ENCODE data around the gene ESYT3. TPM values are rescaled to one million over a fixed set of nuclear protein-coding genes. Genes with fewer than 3 reads are reported as not detected.

Gene ESYT3
- total RNA-seq, 2 donors from 2014 or later = 1.1 to 3.2 TPM

DNA sequence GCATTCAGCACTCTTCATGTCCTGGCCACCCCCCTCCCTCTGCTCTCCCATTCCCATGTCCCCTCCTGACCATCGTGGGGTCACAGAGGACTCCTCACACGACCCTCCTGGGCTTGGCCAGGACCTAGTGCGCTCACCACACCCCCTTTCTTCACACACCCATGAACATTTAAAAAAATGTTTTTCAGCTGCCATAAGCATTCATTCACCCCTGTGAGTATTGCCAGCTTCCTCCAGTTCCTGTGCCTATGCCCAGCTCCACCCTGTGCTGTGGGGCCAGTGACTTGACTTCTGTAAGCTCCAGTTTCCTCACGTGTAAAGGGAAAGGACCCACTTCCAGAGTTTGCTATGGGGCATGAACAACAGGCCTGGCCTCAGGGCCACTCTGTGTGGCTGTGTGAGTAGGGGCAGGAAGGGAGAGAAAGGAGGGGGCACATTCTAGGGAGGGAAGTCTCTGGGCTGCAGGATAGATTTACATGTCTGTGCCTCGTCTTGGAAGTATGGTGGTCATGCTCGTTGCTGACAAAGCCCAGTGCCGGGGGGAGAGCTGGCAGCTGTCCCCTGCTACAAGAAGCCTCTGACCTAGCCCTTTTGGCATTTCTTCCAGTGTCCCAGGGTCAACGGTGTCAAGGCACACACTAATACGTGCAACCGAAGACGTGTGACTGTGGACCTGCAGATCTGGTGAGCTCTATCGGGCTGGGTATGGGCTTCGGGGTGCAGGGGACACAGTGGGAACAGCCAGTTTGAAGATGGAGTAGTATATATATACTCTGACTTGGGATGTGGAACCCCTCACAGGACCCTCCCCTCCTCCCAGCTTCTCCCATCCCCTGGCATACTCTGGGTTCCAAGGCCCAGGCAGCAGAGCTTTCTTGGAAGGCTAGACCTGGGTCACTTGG, 22.8 kb downstream of the ESYT3 start:
- no peak overlapping the region for H3K4me3 ChIP-seq
- intact Hi-C loops (cut with DNase I) = no loop called here
- no peaks in the 10 kb centered on the region for H3K36me3 ChIP-seq
- no peak overlapping the region for H3K27ac ChIP-seq
- H3K27me3 ChIP-seq (replicated peaks; ENCODE audit: insufficient read depth) = no peaks in the 10 kb centered on the region
- 80% methylated on average over 13 of the region's 13 CpGs for WGBS
- H3K4me1 ChIP-seq (replicated peaks) = no peaks in the 10 kb centered on the region
- no peak for TF ChIP-seq POLR2A (IDR thresholded peaks at IDR 0.05)
- TF ChIP-seq, protein P1, sequence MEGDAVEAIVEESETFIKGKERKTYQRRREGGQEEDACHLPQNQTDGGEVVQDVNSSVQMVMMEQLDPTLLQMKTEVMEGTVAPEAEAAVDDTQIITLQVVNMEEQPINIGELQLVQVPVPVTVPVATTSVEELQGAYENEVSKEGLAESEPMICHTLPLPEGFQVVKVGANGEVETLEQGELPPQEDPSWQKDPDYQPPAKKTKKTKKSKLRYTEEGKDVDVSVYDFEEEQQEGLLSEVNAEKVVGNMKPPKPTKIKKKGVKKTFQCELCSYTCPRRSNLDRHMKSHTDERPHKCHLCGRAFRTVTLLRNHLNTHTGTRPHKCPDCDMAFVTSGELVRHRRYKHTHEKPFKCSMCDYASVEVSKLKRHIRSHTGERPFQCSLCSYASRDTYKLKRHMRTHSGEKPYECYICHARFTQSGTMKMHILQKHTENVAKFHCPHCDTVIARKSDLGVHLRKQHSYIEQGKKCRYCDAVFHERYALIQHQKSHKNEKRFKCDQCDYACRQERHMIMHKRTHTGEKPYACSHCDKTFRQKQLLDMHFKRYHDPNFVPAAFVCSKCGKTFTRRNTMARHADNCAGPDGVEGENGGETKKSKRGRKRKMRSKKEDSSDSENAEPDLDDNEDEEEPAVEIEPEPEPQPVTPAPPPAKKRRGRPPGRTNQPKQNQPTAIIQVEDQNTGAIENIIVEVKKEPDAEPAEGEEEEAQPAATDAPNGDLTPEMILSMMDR (IDR thresholded peaks at IDR 0.05) = no peak
- no peak for TF ChIP-seq POLR2AphosphoS5 (IDR thresholded peaks at IDR 0.05)
- no peaks in the 10 kb centered on the region for H3K9me3 ChIP-seq
- no peak for DNase-seq (ENCODE audit: low spot score)

DNA sequence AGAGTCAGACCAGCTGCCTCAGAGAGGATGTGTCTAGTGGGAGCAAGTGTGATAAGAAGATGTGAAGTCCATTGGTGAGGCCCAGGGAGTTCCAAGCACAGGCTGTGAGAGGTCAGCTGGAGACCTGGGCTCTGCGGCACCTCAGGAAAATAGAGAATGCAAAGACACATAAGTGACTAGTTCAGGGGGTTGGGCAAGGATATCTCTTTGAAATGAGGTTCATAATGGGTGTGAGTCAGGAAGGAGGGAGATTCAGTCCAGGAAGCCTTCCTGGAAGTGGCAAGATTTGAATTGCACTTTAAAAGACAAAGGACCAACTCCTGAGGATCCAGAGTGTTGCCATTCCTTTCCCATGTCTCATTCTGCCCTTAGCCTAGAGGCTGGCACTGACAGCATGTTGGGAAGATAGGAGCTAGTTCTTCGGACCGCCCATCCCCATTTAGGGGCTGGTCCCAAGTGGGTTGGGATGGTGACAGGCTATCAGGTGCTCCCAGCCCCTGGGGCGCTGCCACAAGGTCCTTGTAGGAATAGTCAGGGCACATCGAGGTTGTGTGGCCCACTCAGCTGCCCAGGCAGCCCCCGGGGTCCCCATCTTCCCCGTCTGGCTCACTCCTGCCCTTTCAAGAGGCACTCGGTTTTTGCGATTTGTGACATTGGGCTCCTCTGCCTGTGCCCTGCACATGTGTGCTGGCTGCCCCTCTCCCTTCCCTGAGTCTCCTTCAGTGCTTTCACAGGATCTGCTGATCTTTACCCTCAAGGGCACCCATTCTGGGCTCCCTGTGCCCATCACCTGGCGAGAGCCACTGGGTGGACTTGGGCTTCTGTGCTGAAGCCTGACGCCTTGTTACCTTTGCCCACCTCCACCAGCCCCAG, 23.7 kb downstream of the ESYT3 start:
- DNase-seq (ENCODE audit: low spot score) = no peak
- H3K4me1 ChIP-seq (replicated peaks) = no peaks in the 10 kb centered on the region
- H3K27ac ChIP-seq = no peak overlapping the region
- H3K36me3 ChIP-seq = no peaks in the 10 kb centered on the region
- no peak overlapping the region for H3K4me3 ChIP-seq
- TF ChIP-seq, protein P1 (IDR thresholded peaks at IDR 0.05) = no peak
- no peak for TF ChIP-seq POLR2A (IDR thresholded peaks at IDR 0.05)
- no peak for TF ChIP-seq POLR2AphosphoS5 (IDR thresholded peaks at IDR 0.05)
- H3K9me3 ChIP-seq = no peaks in the 10 kb centered on the region
- intact Hi-C loops (cut with DNase I) = no loop called here
- WGBS = 87% methylated on average over 11 of the region's 11 CpGs
- H3K27me3 ChIP-seq (replicated peaks; ENCODE audit: insufficient read depth) = no peaks in the 10 kb centered on the region

DNA sequence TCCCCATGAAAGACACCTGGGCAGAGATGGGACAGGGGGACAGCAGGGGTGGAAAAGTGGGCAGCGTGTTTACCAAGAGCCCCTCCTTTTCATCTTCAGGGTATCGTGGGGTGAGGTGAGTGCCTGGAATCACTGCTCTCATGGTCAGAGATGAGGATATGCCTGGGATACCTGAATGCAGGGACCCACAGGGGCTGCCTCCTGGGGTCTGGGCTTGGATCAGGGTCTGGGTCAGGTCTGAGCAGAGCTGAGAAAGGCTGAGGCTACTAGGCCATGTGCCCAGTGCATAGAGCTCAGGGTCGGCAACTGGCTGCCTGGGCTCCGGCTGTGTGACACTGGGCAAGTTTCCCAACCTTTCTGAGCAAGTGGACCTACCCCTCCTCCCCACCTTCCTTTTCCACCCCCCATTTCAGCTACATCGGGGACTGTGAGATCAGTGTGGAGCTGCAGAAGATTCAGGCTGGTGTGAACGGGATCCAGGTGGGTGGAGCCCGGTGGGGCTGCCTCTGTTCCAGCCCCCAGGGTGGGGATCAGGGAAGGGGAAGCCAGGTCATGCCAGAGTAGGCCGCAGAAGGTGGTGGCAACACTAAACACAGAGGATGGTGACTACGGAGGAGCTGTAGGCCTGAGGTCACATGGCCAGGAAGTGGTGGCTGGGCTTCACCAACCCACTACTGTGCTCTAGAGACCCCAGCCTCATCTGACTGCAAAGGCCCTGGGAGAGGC, 24.5 kb downstream of the ESYT3 start:
- 85% methylated on average over 9 of the region's 9 CpGs for WGBS
- no peak overlapping the region for H3K27ac ChIP-seq
- intact Hi-C loops (cut with DNase I) = no loop called here
- TF ChIP-seq POLR2A (IDR thresholded peaks at IDR 0.05) (no peak), POLR2AphosphoS5 (IDR thresholded peaks at IDR 0.05) (no peak)
- TF ChIP-seq, protein P1 (IDR thresholded peaks at IDR 0.05) = no peak
- no peaks in the 10 kb centered on the region for H3K4me1 ChIP-seq (replicated peaks)
- H3K4me3 ChIP-seq = no peak overlapping the region
- H3K36me3 ChIP-seq = no peaks in the 10 kb centered on the region
- no peak for DNase-seq (ENCODE audit: low spot score)
- no peaks in the 10 kb centered on the region for H3K27me3 ChIP-seq (replicated peaks; ENCODE audit: insufficient read depth)
- H3K9me3 ChIP-seq = no peaks in the 10 kb centered on the region

DNA sequence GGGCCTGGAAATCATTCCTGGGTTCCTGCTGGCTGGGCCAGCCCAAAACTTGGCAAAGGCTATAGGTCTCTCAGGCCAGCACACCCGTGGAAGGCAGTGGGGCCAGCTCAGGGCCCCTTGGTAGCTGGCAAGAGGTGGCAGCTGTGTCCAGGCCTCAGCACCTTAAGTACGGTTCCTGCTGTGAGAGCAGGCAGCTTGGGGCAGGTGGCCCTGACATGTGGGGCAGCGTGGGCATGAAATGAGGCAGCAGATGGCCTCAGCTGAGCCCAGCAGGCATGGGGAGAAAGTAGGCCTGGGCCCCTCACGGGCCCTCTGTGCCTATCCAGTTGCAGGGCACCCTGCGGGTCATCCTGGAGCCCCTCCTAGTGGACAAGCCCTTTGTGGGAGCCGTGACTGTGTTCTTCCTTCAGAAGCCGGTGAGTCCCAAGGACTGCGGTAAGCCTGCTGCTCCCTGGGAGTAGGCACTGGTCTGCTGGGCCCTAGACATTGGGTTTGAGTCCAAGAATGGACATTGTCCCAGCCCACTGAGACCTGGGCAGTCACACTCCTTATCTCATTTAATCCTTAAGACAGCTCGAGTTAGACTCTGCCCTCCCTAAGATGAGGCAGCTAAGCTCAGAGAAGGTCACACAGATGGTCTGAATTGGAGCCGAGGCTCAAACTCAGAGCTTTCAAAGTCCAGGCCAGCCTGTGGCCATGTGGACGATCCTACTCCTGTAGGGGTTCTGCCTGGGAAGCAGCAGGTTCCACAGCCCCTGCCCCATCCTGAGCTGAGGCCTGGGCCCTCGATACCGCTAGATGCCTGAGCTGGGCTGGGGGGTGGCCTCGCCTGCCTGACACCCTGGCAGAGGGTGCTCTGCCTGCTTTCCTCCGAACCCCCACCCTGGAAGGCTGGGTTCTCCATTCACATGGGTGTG, 25.5 kb downstream of the ESYT3 start:
- H3K27ac ChIP-seq = no peak overlapping the region
- intact Hi-C loops (cut with DNase I) = no loop called here
- no peaks in the 10 kb centered on the region for H3K36me3 ChIP-seq
- no peaks in the 10 kb centered on the region for H3K27me3 ChIP-seq (replicated peaks; ENCODE audit: insufficient read depth)
- no peak for DNase-seq (ENCODE audit: low spot score)
- TF ChIP-seq POLR2AphosphoS5 (IDR thresholded peaks at IDR 0.05) = no peak
- TF ChIP-seq POLR2A (IDR thresholded peaks at IDR 0.05) = no peak
- TF ChIP-seq, protein P1 (IDR thresholded peaks at IDR 0.05) = no peak
- 88% methylated on average over 14 of the region's 15 CpGs for WGBS
- H3K4me1 ChIP-seq (replicated peaks) = no peaks in the 10 kb centered on the region
- no peaks in the 10 kb centered on the region for H3K9me3 ChIP-seq
- no peak overlapping the region for H3K4me3 ChIP-seq
